Astrocyte of the spinal cord (primary cell): ENCODE measurements around the gene PLA2G3.

Experiments used
- DNase-seq: peaks from one replicate; pipeline ENCODE4 v3.0.0; 2011; ENCODE audit warnings: low read depth, low spot score
- H3K4me3 ChIP-seq: 2 replicates; pipeline ENCODE4 v1.5.1; 2011; ENCODE audit warnings: low read depth, mild to moderate bottlenecking, low read length, moderate library complexity
- in situ Hi-C: cut with HindIII; loops from 2 replicates; pipeline ENCODE4 v1.10.0; 2017; ENCODE audit warnings: low sequenced_read_pairs
- TF ChIP-seq, protein P1 (sequence below): IDR thresholded peaks from 2 replicates; pipeline ENCODE4 v1.5.1; 2012; ENCODE audit warnings: low read depth, mild to moderate bottlenecking, low read length, inconsistent platforms

Gene PLA2G3

GRCh38 chr22:31161386-31161785 lies 21.1 kb upstream of the PLA2G3 start:
- TF ChIP-seq, protein P1, sequence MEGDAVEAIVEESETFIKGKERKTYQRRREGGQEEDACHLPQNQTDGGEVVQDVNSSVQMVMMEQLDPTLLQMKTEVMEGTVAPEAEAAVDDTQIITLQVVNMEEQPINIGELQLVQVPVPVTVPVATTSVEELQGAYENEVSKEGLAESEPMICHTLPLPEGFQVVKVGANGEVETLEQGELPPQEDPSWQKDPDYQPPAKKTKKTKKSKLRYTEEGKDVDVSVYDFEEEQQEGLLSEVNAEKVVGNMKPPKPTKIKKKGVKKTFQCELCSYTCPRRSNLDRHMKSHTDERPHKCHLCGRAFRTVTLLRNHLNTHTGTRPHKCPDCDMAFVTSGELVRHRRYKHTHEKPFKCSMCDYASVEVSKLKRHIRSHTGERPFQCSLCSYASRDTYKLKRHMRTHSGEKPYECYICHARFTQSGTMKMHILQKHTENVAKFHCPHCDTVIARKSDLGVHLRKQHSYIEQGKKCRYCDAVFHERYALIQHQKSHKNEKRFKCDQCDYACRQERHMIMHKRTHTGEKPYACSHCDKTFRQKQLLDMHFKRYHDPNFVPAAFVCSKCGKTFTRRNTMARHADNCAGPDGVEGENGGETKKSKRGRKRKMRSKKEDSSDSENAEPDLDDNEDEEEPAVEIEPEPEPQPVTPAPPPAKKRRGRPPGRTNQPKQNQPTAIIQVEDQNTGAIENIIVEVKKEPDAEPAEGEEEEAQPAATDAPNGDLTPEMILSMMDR, result no peak
- in situ Hi-C loops, result no loop called here
- no peak for DNase-seq
- H3K4me3 ChIP-seq, result no peak overlapping the region

- in situ Hi-C loops, result no loop called here
- H3K4me3 ChIP-seq, result peak overlapping the region; percentile 82
- DNase-seq, result peak; percentile 7
- TF ChIP-seq, protein P1, result no peak
These were observed 20.1 kb upstream of the PLA2G3 start for GRCh38 chr22:31160328-31160978.

GRCh38 chr22:31155422-31155821 lies 15.1 kb upstream of the PLA2G3 start:
- H3K4me3 ChIP-seq, result no peak overlapping the region
- in situ Hi-C loops, result no loop called here
- peak; percentile 14 for DNase-seq
- TF ChIP-seq, protein P1, result no peak

GRCh38 chr22:31154975-31155374 lies 14.7 kb upstream of the PLA2G3 start:
- in situ Hi-C loops, result no loop called here
- H3K4me3 ChIP-seq, result no peak overlapping the region
- DNase-seq, result no peak
- TF ChIP-seq, protein P1, result no peak

DNA sequence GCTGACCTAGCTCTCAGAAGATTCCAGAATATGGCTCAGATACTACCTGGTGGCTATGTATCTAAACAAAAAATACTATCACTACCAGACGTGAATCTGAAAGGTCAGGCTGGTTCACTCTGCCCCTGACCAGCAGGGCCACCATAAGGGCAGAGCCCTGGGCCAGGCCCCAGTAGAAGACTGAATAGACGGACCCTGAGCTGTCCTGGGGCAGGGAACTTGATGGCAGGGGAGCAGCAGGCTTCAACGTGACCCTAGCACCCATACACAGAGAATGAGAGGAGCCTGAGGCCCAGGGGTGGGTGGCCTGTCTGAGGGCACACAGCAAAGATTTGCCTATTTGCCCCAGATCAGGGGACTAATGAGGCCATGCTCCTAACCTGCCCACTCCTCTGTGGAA lies 13.0 kb upstream of the PLA2G3 start:
- TF ChIP-seq, protein P1, result no peak
- no peak for DNase-seq
- in situ Hi-C loops, result no loop called here
- no peak overlapping the region for H3K4me3 ChIP-seq

DNA sequence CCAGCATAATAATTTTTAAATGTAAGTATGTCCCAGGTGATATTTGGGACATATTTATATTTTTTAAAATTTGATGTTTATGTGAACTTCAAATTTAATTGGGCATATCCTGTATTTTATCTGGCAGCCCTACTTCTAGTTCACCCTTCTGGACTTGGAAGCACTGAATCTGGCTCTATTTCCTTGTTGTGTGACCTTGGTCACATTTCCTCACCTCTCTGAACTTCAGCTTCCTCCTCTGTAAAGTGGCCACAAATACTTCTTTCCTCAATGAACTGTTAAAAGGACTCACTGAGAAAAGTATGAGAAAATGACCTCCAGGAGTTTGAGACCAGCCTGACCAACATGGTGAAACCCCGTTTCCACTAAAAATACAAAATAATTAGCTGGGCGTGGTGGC lies 11.6 kb upstream of the PLA2G3 start:
- no peak overlapping the region for H3K4me3 ChIP-seq
- no peak for DNase-seq
- in situ Hi-C loops, result no loop called here
- TF ChIP-seq, protein P1, result no peak
